ENCODE data around the gene ACYP2.

The ACYP2 gene

GRCh38 chr2:54161660-54162424 is 46.4 kb downstream of the ACYP2 start:
- no peak for DNase-seq (ENCODE audit: low read depth in 2 of 2)

- no peak for DNase-seq (ENCODE audit: low read depth in 2 of 2)
These were observed 48.7 kb downstream of the ACYP2 start for GRCh38 chr2:54164106-54164505.

DNA sequence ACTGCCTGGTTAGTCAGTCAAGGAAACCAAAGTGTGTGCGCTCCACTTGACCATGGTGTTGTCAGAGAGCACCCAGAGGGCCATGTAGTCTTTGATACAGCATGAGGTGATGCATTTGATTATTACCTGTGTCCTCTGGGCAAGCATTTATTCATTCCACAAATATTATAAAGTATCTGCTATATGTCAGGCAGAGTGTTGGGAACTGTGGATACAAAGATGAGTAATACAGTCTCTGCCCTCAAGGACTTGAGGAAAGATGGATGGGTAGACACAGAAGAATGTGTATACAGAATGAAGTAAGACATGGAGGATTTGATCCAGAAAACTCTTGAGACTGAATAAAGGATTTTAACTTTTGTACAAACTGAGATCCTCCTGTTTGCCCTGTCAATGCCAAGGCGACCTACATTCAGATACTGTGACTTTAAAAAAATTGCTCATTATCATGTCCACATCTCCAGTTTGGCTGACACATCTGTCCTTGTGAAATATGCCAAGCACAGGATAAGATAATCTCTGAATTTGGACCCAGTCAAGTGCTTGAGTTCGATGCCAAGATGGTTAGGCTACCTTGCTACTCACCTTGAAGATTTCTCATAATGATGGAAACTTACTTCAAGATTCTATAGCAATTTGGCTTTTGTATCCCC is 50.8 kb downstream of the ACYP2 start:
- DNase-seq (ENCODE audit: low read depth in 2 of 2): no peak

- no peak for DNase-seq (ENCODE audit: low read depth in 2 of 2)
These were observed 61.2 kb downstream of the ACYP2 start for GRCh38 chr2:54176577-54176976.

GRCh38 chr2:54183281-54183680 is 67.9 kb downstream of the ACYP2 start:
- DNase-seq (ENCODE audit: low read depth in 2 of 2): no peak

DNA sequence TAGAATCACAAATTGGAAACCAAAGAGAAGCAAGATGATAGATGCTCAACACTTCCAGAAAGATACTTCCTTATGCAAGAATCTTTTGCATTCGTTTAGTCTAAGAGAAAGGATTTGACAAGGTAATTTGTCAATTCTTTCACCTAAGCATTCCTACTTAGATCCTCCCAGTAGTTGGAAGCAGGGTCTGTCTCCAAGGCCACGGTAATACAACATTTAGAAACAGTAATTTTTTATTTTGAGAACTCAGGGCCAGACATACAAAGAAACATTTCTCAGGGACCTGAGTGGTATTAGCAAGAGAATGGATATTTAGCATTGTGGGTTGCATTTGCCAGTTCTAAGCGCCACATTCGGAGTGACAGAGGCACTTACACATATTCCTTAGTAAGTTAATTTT is 68.6 kb downstream of the ACYP2 start:
- no peak for DNase-seq (ENCODE audit: low read depth in 2 of 2)

DNA sequence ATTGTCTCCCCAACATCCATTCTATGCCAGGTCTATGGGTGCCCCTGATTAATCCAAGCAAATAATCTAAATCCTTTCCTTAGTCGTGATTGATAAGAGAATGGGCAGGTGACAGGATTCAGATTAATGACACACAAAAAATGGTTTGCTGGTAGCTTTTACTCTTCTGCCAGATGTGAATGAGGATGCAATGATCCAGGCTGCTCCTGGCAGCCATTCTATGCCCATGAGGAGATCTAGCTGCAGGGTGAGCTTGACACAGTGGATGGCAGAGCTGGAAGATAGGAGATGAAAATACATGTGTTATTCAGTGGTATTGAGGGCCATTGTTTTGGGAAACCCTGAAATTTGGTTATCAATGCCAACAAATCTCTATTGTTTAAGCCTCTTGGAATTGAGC is 69.7 kb downstream of the ACYP2 start:
- DNase-seq (ENCODE audit: low read depth in 2 of 2): no peak

- DNase-seq (ENCODE audit: low read depth in 2 of 2): no peak
These were observed 71.9 kb downstream of the ACYP2 start for GRCh38 chr2:54187331-54187730.

DNA sequence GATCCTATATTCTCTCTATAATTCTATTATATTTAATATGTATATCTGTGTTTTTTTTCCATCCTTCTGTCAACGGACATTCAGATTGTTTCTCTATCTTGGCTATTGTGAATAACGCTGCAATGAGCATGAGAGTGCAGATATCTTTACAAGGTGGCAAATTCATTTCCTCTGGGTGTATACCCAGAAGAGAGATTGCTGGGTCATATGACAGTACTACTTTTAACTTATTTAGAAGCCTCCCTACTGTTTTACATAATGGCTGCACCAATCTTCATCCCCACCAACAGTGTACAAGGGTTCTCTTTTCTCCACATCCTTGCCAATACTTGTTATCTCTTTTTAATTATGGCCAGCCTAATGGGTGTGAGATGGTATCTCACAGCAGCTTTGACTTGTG is 74.1 kb downstream of the ACYP2 start:
- no peak for DNase-seq (ENCODE audit: low read depth in 2 of 2)

DNA sequence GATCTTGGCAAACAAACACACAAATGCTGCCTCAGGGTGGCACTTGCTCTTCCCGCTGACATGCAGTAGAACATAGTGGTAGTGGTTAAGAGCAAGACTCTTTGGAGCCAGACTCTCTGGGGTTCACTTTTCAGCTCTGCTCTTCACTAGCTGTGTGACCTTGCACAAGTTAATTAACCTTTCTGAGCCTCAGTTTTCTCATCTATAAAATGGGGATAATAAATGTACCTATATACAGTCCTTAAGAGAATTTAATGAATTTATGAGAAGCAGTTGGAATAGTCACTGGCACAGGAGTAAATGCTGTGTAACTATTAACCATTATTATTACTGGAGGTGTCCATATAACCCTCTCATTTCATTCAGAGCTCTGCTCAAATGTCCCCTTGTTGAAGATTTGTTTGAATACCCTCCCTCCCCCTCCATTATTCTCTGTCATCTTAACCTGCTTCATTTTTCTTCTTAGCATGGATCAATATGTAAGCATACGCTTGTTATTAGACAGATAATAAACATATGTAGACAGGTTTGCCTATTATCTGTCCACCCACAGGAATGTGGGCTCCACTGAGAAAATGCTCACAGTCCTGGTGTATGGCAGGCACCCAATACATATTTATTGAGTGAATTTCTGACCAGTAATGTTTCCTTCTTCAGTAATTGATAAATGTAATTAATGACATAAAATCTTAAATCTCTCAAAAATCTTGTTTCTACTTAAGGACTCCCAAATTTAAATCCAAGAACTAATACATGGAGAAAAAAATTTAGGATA is 76.1 kb downstream of the ACYP2 start:
- no peak for DNase-seq (ENCODE audit: low read depth in 2 of 2)

- no peak for DNase-seq (ENCODE audit: low read depth in 2 of 2)
These were observed 79.6 kb downstream of the ACYP2 start for GRCh38 chr2:54194761-54195750.

DNA sequence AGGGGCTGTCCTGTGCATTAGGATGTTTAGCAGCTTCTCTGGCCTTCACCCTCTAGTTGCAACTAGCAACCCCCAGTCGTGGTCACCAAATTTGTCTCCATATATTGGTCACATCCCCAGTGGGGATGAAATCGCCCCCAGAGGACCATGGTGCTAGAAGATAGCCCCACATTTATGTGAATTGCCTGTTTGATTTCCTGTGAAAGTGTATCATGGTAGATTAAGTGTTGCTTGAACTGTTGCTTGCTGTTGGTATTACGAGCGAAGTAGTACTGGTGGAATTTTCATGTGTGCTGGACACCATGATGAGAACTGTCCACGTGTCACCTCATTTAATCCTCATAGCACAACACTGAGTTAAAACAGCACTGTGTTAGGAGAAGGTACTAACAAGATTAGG is 81.2 kb downstream of the ACYP2 start:
- DNase-seq (ENCODE audit: low read depth in 2 of 2): no peak

- no peak for DNase-seq (ENCODE audit: low read depth in 2 of 2)
These were observed 89.1 kb downstream of the ACYP2 start for GRCh38 chr2:54204476-54204875.

DNA sequence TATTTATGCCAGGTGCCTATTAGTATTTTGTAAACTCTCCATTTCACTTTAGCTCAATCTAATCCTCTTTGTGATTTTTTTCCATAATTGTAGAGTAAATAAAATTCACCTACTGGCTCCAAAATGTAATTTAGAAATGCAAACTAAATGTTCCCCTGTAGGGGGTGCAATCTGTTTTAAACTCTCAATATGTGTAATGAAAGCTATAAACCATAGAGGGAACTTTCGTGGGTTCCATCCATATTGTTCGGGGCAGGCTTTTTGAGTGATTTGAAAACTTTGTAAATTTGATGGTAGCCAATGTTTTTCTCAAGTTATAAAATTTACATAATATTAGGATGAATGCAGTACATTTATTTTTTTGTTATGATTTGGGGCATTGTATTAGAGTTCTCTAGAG is 91.2 kb downstream of the ACYP2 start:
- DNase-seq (ENCODE audit: low read depth in 2 of 2): no peak

DNA sequence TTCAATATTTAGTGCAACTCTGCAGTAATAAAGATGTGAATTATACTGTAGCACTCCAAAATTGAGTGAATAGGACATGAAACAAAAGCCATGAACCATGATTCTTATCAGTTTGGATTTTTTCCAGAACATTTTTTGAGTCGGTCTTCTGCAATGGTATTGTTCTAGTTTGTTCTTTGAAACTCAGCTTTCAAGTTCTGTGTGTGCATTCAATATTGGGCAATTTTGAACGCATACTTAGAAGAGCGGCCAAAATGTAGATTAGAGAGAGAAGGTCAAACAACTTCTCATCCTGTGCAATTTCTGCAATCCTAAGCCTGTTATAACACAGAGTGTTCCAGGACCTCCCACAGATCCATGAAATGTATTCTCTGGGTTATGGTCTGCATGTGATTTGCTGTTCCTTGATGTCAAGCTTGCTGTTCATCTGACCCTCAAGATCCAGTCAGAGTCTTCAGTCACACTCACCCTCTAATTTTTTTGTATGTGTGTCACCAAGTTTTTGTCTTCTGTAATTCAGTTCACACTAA is 92.3 kb downstream of the ACYP2 start:
- DNase-seq (ENCODE audit: low read depth in 2 of 2): no peak

DNA sequence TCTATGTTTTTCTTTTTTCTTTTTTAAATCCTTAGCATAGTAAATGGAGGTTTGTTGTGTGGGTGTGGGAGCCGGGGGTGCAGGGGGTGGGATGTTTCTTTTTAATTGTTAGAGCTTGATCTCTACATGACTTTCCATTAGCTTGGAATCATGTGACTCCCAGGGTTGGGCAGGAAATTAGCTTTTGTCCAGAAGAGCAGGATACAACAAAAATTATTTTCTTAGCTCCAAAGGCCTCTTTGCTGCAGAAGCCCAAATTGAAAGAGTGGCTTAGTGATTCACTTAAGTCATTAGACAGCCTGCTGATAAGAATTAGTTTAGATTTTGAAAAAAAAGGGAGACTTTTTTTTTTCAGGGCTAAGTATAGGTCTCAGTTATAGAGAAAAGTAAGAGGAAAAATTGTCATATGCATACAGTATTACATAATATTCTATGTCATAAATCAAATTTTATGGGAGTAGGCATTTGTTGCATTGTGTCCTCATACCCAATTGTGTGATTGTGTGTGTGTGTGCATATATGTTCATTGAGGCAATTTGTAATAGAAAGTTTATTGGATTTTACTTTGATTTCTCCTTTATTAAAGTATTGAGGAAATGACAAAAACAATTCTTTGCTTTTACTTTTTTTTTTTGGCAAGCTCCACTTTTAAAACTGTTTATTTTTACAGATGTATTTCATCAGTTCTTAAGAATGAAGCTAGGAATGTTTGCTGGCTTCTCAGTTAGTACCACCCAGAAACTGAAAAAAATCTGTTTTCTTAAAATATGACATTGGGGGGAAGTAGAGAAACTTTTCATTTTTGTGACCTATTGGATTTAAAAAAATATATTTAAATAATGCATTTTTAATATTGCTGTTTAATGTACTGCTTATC is 93.2 kb downstream of the ACYP2 start:
- DNase-seq (ENCODE audit: low read depth in 2 of 2): no peak

DNA sequence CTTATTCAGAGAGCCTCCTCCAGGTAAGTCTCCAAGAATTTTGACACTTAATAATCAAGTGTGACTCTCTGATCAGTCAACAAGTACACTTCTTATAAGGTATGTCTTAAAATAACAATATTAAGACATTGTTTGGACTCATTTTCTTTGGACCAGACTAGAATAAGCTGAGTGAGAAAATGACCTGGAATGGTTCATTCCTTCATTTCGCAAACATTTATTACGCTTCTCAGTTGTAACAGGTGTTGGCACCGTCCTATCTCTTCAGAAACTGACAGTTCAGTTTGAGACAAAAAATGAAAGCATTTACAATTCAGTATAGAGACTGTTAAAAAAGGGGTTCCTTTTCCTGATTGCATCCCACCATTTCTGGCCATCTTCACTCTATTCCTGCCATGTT is 94.0 kb downstream of the ACYP2 start:
- DNase-seq (ENCODE audit: low read depth in 2 of 2): no peak

GRCh38 chr2:54212456-54212855 is 97.0 kb downstream of the ACYP2 start:
- no peak for DNase-seq (ENCODE audit: low read depth in 2 of 2)

- no peak for DNase-seq (ENCODE audit: low read depth in 2 of 2)
These were observed 97.7 kb downstream of the ACYP2 start for GRCh38 chr2:54213082-54213481.

GRCh38 chr2:54224997-54225396 is 109.6 kb downstream of the ACYP2 start:
- DNase-seq (ENCODE audit: low read depth in 2 of 2): no peak

Data from stimulated activated CD8-positive, alpha-beta memory T cell treated with anti-CD3 and anti-CD28 coated beads, Interleukin-15, amount 100 ng/mL, for 48 hours (primary cell).